WERI-Rb-1 (cell line): Measurements from ENCODE around the gene FAM83G.
"Not testable (repeated sequence)": the region's sequence is repeated elsewhere in the genome, so short reads cannot be mapped to it uniquely, and the experiment has no call there.

Source experiments
- DNase-seq: peaks from one replicate; pipeline ENCODE4 v3.0.0-alpha.2; 2020
- H3K27ac ChIP-seq: fragments of 250-450 bp; sonication (Bioruptor Pico); 2 replicates; pipeline ENCODE4 v1.5.1; 2020; ENCODE audit warnings: mild to moderate bottlenecking, moderate library complexity
- H3K27me3 ChIP-seq: fragments of 250-450 bp; sonication (Bioruptor Pico); 2 replicates; pipeline ENCODE4 v1.5.1; 2021; ENCODE audit warnings: mild to moderate bottlenecking, low read depth, moderate library complexity; ENCODE audit not compliant: insufficient read depth, severe bottlenecking
- H3K36me3 ChIP-seq: fragments of 250-450 bp; sonication (Bioruptor Pico); 2 replicates; pipeline ENCODE4 v1.5.1; 2020; ENCODE audit warnings: mild to moderate bottlenecking, moderate library complexity
- H3K4me3 ChIP-seq: 2 replicates; pipeline ENCODE4 v1.5.1; 2011; ENCODE audit warnings: low read depth, mild to moderate bottlenecking, control low read depth, low read length
- H3K9me3 ChIP-seq: fragments of 250-450 bp; sonication (Bioruptor Pico); 2 replicates; pipeline ENCODE4 v1.5.1; 2021; ENCODE audit warnings: mild to moderate bottlenecking, moderate library complexity; ENCODE audit not compliant: severe bottlenecking
- TF ChIP-seq, protein P1 (sequence below): IDR thresholded peaks from 2 replicates; pipeline ENCODE4 v1.5.1; 2011; ENCODE audit warnings: low read depth, mild to moderate bottlenecking, control low read depth, inconsistent platforms, low read length

The FAM83G gene

DNA sequence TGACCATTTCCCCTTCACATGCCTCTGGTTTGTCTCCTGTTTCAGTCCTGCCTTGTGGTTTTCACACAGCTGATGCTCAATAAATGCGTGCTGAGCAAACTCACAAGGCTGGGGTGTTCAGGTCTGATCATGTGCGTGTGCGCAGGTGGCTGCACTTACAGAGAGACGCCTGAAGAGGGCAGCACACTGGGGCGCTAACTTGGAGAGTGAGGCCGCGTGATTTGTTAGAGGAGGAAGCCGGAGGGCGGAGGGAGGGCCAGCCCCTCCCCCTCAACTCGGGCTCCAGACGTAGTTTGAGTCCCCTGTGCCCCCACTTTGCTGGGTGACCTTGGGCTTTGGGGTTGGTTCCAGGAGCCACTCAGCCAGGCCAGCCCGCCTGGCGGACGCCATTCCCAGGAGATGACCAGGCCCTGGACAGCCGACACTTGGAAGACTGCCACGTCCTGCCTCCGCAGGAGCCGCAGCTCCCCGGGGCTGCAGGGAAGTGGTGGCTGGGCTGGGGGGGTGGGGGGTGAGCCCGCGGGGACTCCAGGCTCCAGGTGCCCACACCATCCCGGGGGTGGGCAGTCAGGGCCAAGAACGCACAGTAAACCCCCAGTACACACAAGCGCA lies 27.9 kb upstream of the FAM83G start:
- H3K27ac ChIP-seq, H3K4me3 ChIP-seq, DNase-seq, H3K9me3 ChIP-seq, H3K27me3 ChIP-seq, H3K36me3 ChIP-seq: not testable (repeated sequence)

DNA sequence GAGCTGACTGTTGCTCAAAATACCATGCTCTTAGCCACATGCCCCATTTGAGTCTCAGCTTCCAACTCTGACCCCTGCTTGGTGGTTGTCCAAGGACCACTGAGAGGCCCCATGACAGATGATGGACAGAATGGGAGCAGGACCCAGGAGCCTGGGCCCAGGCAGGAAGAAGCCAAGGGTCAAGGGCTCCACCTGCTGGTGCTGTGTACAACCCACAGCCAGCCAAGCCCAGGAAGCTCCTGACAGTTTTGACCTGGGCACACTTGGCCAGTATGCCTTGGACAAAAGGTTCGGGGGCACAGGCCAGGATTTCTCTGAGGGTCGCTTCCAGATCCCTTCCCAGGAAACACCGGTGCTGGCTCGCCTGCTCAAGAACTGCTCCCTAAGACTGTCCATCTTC lies 27.2 kb upstream of the FAM83G start:
- TF ChIP-seq, protein P1, sequence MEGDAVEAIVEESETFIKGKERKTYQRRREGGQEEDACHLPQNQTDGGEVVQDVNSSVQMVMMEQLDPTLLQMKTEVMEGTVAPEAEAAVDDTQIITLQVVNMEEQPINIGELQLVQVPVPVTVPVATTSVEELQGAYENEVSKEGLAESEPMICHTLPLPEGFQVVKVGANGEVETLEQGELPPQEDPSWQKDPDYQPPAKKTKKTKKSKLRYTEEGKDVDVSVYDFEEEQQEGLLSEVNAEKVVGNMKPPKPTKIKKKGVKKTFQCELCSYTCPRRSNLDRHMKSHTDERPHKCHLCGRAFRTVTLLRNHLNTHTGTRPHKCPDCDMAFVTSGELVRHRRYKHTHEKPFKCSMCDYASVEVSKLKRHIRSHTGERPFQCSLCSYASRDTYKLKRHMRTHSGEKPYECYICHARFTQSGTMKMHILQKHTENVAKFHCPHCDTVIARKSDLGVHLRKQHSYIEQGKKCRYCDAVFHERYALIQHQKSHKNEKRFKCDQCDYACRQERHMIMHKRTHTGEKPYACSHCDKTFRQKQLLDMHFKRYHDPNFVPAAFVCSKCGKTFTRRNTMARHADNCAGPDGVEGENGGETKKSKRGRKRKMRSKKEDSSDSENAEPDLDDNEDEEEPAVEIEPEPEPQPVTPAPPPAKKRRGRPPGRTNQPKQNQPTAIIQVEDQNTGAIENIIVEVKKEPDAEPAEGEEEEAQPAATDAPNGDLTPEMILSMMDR = peak; percentile 45

DNA sequence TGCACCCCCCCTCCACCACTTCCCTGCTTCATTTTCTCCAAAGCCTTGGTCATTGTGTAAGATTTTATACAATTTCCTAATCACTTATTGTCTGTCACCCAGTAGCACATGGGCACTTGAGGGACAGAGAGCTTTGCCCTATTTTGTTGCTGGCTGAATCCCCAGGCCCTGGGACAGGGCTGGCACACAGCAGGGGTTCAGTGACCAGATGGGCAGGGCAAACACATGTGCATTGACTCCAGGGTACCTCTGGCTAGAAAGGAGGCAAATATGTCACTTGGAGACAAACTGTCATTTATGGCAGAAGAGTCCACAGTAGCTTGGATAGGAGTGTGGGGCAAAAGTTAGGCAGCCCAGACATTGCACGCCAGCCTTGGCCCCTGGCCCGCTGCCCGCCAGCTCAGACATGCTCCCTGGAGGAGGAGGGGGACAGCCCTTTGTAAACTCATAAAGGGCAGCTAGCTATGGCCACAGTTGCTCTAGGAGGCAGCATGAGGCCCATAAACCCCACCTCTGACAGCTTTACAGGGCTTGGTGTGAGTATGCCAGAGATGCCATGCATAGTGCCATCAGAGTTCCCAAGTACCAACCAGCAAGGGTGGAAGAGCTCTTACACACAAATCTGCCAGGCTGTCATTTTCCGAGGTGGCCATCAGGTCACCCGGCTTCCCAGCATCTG lies 26.3 kb upstream of the FAM83G start:
- H3K36me3 ChIP-seq, H3K4me3 ChIP-seq, DNase-seq, H3K27ac ChIP-seq, H3K9me3 ChIP-seq, H3K27me3 ChIP-seq: not testable (repeated sequence)

More for the DNA sequence above, 27.2 kb upstream of the FAM83G start:
- not testable (repeated sequence) for H3K27me3 ChIP-seq, H3K36me3 ChIP-seq, H3K9me3 ChIP-seq, H3K27ac ChIP-seq, H3K4me3 ChIP-seq
- DNase-seq = peak; percentile 73

DNA sequence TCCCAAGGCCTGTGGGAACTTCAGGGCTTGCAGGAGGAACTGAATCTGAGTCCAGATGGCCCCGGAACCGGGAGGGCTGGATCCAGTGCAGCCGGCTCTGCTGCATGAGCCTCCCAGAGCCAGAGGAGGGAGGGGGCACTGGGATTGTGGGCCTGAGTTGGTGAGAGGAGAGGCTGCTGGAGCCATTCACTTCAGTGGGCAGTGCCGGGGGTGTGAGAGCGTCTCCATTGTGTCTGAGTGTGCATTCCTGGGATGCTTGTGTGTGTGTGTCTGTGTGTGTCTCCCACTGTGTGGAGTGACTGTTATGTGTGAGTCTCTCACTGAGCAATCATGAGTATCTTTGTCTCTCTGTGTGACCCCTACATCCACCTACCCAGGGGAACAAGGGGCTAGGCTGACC lies 25.2 kb upstream of the FAM83G start:
- DNase-seq, H3K9me3 ChIP-seq, H3K36me3 ChIP-seq, H3K27me3 ChIP-seq, H3K4me3 ChIP-seq, H3K27ac ChIP-seq: not testable (repeated sequence)

DNA sequence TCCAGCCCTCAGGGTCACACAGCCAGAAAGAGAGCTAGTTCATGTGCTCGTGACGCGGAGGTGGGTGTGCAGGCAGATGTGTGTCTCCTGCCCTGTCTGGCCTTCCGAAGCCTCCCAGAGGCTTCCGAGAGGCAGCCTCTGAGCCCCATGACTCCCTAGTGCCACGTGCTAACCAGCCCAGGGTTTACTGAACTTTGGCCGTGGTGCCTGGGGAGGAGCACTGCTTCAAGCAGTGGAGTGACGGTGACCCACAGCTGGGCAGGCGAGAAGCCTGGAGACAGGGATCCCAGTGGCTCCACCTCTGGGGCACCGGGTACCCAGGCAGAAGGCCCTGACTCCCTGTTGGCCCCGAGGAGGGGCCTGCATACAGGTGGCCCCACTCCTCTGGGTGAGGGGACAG lies 24.1 kb upstream of the FAM83G start:
- DNase-seq, H3K27me3 ChIP-seq, H3K4me3 ChIP-seq, H3K27ac ChIP-seq, H3K9me3 ChIP-seq, H3K36me3 ChIP-seq: not testable (repeated sequence)

DNA sequence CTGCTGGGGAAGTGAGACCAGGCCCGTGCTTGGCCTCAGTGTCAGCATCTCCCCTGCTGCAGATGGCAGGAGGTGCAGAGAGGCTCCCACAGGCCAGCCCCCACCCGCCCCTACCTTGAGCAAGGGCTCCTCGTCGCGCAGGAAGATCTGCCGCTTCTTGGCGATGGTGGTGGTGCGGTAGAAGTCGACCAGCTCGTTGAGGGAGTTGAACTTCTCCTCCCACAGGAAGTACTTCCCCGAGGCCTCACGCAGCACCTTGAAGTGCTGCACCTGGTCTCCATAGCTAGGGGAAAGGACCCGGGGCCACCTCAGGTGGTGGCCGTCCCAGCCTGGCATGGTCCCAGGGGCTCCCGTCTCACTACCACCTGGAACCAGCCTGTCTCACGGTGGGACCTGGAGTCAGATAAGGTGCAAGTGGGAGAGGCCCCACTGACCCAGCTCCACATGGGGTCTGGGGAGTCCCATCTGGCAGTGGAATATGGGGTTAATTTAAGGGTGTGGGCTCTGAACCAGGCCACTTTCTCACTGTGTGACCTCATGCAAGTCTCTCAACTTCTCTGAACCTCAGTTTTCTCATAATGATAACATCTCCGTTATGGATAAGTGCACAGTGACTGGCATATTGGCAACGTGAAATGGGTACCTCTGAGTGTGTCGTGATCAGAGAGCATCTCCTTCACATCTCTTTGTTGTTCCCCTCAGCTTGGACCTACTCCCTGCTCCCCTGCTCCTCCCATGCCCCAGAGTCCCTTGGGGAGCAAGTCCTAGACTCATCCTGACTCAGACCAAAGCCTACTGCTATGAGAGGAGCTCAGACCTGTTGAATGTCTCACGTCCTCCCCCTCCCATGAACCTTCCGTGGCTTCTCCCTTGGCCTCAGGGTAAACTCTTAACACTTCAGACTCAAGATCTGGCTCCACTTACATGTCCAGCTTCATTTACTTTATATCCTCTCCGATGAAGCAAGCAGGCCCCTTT lies 19.8 kb upstream of the FAM83G start:
- Histone ChIP-seq H3K27me3 (no peaks in the 10 kb centered on the region), H3K4me3 (no peak overlapping the region), H3K27ac (no peak overlapping the region), H3K36me3 (no peaks in the 10 kb centered on the region), H3K9me3 (no peaks in the 10 kb centered on the region)
- no peak for DNase-seq
- TF ChIP-seq, protein P1 = no peak

DNA sequence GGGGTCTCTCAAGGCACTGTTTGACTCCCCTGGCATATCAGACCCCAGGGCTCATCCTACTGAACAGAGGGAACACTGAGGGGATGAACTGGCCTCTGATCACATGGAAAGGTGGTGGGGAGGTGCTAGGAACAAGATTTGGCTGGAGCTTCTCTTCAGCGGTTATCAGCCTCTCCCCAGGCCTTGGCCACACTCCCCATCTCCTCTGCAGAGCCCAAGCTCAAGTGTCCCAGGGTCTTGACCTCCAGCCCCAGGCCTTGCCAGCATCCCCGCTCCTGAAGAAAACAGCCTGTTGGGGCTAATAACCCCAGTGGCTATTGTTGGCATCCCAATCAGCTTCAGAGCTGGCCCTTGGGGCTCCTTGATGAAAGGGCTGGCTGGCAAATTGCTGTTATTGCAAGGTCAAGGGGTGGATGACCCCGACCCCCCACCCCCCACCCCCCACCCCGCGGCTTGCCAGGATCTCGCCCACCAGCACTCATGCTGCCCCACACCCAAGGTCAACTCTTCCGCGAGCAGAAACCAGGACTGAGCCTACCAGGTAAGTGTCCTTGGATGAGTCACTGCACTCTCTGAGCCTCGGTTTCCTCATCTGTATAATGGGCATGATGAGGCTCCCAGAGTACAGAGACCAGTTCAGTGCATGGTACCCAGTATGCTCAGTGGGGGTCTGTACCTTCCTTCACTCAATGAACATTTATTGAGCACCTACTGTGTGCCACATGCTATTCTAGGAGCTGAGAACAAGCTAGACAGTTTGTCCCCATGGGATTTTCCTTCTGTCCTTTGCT lies 18.8 kb upstream of the FAM83G start:
- TF ChIP-seq, protein P1 = no peak
- Histone ChIP-seq H3K27me3 (no peaks in the 10 kb centered on the region), H3K27ac (no peak overlapping the region), H3K9me3 (no peaks in the 10 kb centered on the region), H3K36me3 (no peaks in the 10 kb centered on the region), H3K4me3 (no peak overlapping the region)
- DNase-seq = no peak
